Keratinocyte (primary cell): Measurements from ENCODE around the gene STPG2. TPM values are rescaled to one million over a fixed set of nuclear protein-coding genes. Genes with fewer than 3 reads are reported as not detected.

Experiments
- DNase-seq: peaks from one replicate; pipeline ENCODE4 v3.0.0-alpha.2; 2011; ENCODE audit warnings: low read depth, missing footprints, low spot score
- FAIRE-seq: peaks from 2 replicates; lab custom pipeline; 2011; peaks lifted over from hg19 to GRCh38; lab: Jason Lieb, UNC
- H2AFZ ChIP-seq: 2 replicates; pipeline ENCODE4 v1.6.0; 2012; ENCODE audit warnings: low read length, control low read depth, inconsistent platforms; ENCODE audit not compliant: control insufficient read depth
- H3K27ac ChIP-seq: 2 replicates; pipeline ENCODE4 v1.5.1; 2011; ENCODE audit warnings: low read length; ENCODE audit not compliant: control insufficient read depth, insufficient read depth
- H3K27me3 ChIP-seq: 3 replicates; pipeline ENCODE4 v1.6.0; 2011; ENCODE audit warnings: low read length; ENCODE audit not compliant: control insufficient read depth, insufficient read depth; ENCODE audit errors: extremely low read depth
- H3K36me3 ChIP-seq, 2 experiments: 2 replicates in 1 of 2; 3 replicates in 1 of 2; pipeline ENCODE4 v1.5.1; 2011; ENCODE audit warnings: low read length in 2 of 2, mild to moderate bottlenecking in 1 of 2; ENCODE audit not compliant: control insufficient read depth in 2 of 2, insufficient read depth in 2 of 2; ENCODE audit errors: extremely low read depth in 1 of 2
- H3K4me1 ChIP-seq: 3 replicates; pipeline ENCODE4 v1.5.1; 2011; ENCODE audit warnings: low read length; ENCODE audit not compliant: control insufficient read depth, insufficient read depth; ENCODE audit errors: extremely low read depth
- H3K4me2 ChIP-seq: 3 replicates; pipeline ENCODE4 v1.6.0; 2011; ENCODE audit warnings: low read depth, low read length; ENCODE audit not compliant: control insufficient read depth, insufficient read depth; ENCODE audit errors: extremely low read depth
- H3K4me3 ChIP-seq, 3 experiments: fragments of 200-600 bp in 1 of 3; sonication (generic) in 1 of 3; 2 replicates in 2 of 3; 3 replicates in 1 of 3; pipeline ENCODE4 v1.5.1; 2011 to 2016; ENCODE audit warnings: low read length in 3 of 3, mild to moderate bottlenecking in 3 of 3, control low read depth in 2 of 3, inconsistent platforms in 1 of 3, low read depth in 1 of 3, mixed read lengths in 1 of 3, mixed run types in 1 of 3, moderate library complexity in 1 of 3; ENCODE audit not compliant: control insufficient read depth in 2 of 3, insufficient read depth in 2 of 3; ENCODE audit errors: extremely low read depth in 1 of 3
- H3K79me2 ChIP-seq: 2 replicates; pipeline ENCODE4 v1.6.0; 2012; ENCODE audit warnings: low read length; ENCODE audit not compliant: control insufficient read depth, insufficient read depth
- H3K9ac ChIP-seq: 3 replicates; pipeline ENCODE4 v1.6.0; 2011; ENCODE audit warnings: low read length; ENCODE audit not compliant: control insufficient read depth, insufficient read depth; ENCODE audit errors: extremely low read depth
- H3K9me1 ChIP-seq: 3 replicates; pipeline ENCODE4 v1.6.0; 2011; ENCODE audit warnings: low read length; ENCODE audit not compliant: control insufficient read depth, insufficient read depth; ENCODE audit errors: extremely low read depth
- H3K9me3 ChIP-seq: 2 replicates; pipeline ENCODE4 v1.5.1; 2012; ENCODE audit warnings: low read depth, low read length; ENCODE audit not compliant: control insufficient read depth
- H4K20me1 ChIP-seq: 3 replicates; pipeline ENCODE4 v1.6.0; 2011; ENCODE audit warnings: low read length; ENCODE audit not compliant: control insufficient read depth, insufficient read depth; ENCODE audit errors: extremely low read depth
- EZH2 ChIP-seq: IDR thresholded peaks from one replicate; pipeline ENCODE4 v1.6.1; 2012; ENCODE audit warnings: inconsistent platforms, mild to moderate bottlenecking, low read length, moderate library complexity
- dilution Hi-C: fragments of 300-500 bp; cut with MboI; formaldehyde crosslinking; loops from one replicate; pipeline ENCODE4 v1.7.0; 2020; ENCODE audit warnings: low sequenced_read_pairs; ENCODE audit not compliant: extremely low pct_ligation_motif_present
- polyA plus RNA-seq, 5 experiments: library from polyadenylated mRNA; depleted of rRNA in 3 of 5; stranded (reverse) in 3 of 5; stranded (forward) in 1 of 5; unstranded in 1 of 5; fragments of >200 nt; gene quantifications; 1 replicate in 1 of 5; 2 replicates in 3 of 5; 3 replicates in 1 of 5; pipeline versions ENCODE4 v1.2.1 to v1.2.3, GENCODE V29; 2011 to 2012; ENCODE audit warnings: missing spikeins in 2 of 5, low read depth in 1 of 5, low replicate concordance in 1 of 5
- TF ChIP-seq, protein P1 (sequence below), 3 experiments: IDR thresholded peaks in 1 of 3; conservative IDR thresholded peaks in 1 of 3; optimal IDR thresholded peaks in 1 of 3; 2 replicates in 2 of 3; 3 replicates in 1 of 3; pipeline versions ENCODE3 to v1.5.1; 2011; ENCODE audit warnings: low read length in 3 of 3, mild to moderate bottlenecking in 3 of 3, moderate library complexity in 2 of 3, control low read depth in 1 of 3, inconsistent platforms in 1 of 3; ENCODE audit not compliant: insufficient read depth in 2 of 3; ENCODE audit errors: extremely low read depth in 1 of 3

STPG2 gene
- polyA plus RNA-seq, 1 donor (not counting 4 experiments of a cell fraction or from before 2014, with no cell fraction given): 0.07 TPM

DNA sequence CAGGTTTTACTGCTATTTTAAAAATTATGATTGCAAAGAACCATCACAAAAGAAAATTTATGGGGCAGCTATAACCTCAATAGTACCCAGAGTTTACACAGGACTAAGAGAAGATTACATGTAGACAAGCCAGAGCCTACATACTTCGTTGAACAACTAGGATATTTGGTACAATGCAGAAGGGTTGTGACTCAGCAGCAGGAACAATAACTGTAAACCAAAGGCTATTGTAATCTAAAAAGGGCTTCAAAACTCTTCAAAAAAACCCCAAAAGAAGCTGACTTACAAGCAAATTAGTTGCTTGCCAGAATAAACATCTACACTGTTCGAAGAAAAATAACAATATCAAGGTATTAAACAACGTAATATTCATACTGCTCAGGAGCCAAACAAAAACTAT lies 618.0 kb downstream of the STPG2 start:
- dilution Hi-C loops: no loop called here
- no peak overlapping the region for H2AFZ ChIP-seq
- DNase-seq: no peak
- H4K20me1 ChIP-seq: no peaks in the 10 kb centered on the region
- no peak overlapping the region for H3K4me3 ChIP-seq
- TF ChIP-seq, protein P1, sequence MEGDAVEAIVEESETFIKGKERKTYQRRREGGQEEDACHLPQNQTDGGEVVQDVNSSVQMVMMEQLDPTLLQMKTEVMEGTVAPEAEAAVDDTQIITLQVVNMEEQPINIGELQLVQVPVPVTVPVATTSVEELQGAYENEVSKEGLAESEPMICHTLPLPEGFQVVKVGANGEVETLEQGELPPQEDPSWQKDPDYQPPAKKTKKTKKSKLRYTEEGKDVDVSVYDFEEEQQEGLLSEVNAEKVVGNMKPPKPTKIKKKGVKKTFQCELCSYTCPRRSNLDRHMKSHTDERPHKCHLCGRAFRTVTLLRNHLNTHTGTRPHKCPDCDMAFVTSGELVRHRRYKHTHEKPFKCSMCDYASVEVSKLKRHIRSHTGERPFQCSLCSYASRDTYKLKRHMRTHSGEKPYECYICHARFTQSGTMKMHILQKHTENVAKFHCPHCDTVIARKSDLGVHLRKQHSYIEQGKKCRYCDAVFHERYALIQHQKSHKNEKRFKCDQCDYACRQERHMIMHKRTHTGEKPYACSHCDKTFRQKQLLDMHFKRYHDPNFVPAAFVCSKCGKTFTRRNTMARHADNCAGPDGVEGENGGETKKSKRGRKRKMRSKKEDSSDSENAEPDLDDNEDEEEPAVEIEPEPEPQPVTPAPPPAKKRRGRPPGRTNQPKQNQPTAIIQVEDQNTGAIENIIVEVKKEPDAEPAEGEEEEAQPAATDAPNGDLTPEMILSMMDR (optimal IDR thresholded peaks at IDR 0.05 in 1 of 3, IDR thresholded peaks at IDR 0.05 in 1 of 3, conservative IDR thresholded peaks at IDR 0.05 in 1 of 3; ENCODE audit: extremely low read depth in 1 of 3, insufficient read depth in 2 of 3, low read length in 3 of 3): no peak
- TF ChIP-seq EZH2: no peak
- no peak overlapping the region for H3K9ac ChIP-seq
- no peaks in the 10 kb centered on the region for H3K4me1 ChIP-seq
- no peak overlapping the region for H3K4me2 ChIP-seq
- no peaks in the 10 kb centered on the region for H3K36me3 ChIP-seq
- H3K27me3 ChIP-seq: no peaks in the 10 kb centered on the region
- no peak overlapping the region for H3K27ac ChIP-seq
- H3K79me2 ChIP-seq: no peaks in the 10 kb centered on the region
- no peaks in the 10 kb centered on the region for H3K9me1 ChIP-seq
- H3K9me3 ChIP-seq: no peaks in the 10 kb centered on the region
- FAIRE-seq: no peak

DNA sequence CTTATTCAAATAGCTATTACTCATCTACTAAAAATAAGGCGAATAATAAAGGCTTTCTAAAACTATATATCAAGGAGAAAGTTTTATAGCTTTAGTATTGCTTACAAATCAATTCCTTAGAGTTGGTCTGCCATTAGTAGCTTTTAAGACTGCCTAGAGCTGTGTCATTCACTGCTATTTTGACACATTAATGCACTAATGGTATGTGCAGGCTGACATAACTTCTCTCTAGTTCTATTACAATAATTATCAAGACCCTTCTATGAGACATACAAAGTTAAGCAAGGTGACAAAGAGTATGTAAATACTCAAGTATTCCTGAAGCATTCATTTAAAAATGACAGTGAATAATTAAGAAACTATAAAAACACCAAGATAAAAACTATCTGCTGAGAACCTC lies 625.3 kb downstream of the STPG2 start:
- DNase-seq (no peak), FAIRE-seq (no peak)
- Histone ChIP-seq H3K4me1 (no peaks in the 10 kb centered on the region), H4K20me1 (no peaks in the 10 kb centered on the region), H3K79me2 (no peaks in the 10 kb centered on the region), H2AFZ (no peak overlapping the region), H3K4me3 (no peak overlapping the region), H3K9me3 (no peaks in the 10 kb centered on the region), H3K9ac (no peak overlapping the region), H3K27me3 (no peaks in the 10 kb centered on the region), H3K36me3 (no peaks in the 10 kb centered on the region), H3K4me2 (no peak overlapping the region), H3K27ac (no peak overlapping the region), H3K9me1 (no peaks in the 10 kb centered on the region)
- TF ChIP-seq EZH2: no peak
- TF ChIP-seq, protein P1 (optimal IDR thresholded peaks at IDR 0.05 in 1 of 3, IDR thresholded peaks at IDR 0.05 in 1 of 3, conservative IDR thresholded peaks at IDR 0.05 in 1 of 3; ENCODE audit: extremely low read depth in 1 of 3, insufficient read depth in 2 of 3, low read length in 3 of 3): no peak
- dilution Hi-C loops: no loop called here
